Activated naive CD4-positive, alpha-beta T cell treated with anti-CD3 and anti-CD28 coated beads, Interleukin-2, amount 50 U/mL, for 24 hours (primary cell): ENCODE data around the gene DCC.

Source experiments
- H3K27ac Mint-ChIP-seq: one replicate; pipeline ENCODE4 v1.8.0; 2021; ENCODE audit warnings: mild to moderate bottlenecking, mixed read lengths
- H3K27me3 Mint-ChIP-seq: one replicate; pipeline ENCODE4 v1.8.0; 2021; ENCODE audit warnings: mixed read lengths
- H3K36me3 Mint-ChIP-seq: one replicate; pipeline ENCODE4 v1.8.0; 2021; ENCODE audit warnings: mixed read lengths
- H3K4me1 Mint-ChIP-seq: one replicate; pipeline ENCODE4 v1.8.0; 2021; ENCODE audit warnings: mixed read lengths
- H3K4me3 Mint-ChIP-seq: one replicate; pipeline ENCODE4 v1.8.0; 2021; ENCODE audit warnings: mild to moderate bottlenecking, mixed read lengths
- H3K9me3 Mint-ChIP-seq: one replicate; pipeline ENCODE4 v1.8.0; 2021; ENCODE audit warnings: mixed read lengths

The DCC gene

DNA sequence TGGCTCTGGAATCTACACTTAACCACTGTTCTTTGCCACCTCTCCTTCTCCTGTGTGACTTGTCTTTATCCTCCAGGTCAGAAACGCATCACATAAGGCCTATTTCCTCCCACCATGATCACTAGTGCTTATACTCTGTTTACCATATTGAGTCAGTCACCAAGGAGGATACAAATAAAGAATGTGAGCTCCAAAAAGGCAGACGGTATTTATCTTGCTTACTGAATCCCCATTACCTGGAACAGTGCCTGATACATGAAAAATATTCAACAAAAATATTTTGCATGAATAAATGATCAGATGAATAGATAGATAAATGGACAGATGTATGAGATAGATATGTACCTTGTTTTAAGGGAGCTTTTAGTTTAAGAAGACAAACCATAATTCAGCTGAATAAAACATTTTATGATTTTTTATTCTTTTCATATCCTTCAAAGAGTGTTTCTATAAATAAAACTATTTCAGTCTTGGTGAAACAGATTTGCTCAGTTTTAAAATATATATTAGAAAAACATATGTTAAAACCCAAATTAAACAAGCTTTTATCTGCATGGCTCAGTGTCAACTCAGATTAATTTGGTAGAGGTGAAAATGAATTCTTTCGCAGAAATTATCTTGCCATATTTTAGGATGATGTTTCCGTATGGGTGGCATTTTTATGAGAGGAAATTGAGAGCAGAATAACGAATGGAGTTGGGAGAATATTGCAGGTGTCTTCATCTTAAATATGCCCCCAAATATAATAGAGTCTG, 799.9 kb downstream of the DCC start:
- Mint-ChIP-seq H3K4me3 (no peak overlapping the region), H3K4me1 (no peaks in the 10 kb centered on the region), H3K36me3 (no peaks in the 10 kb centered on the region), H3K27ac (no peak overlapping the region), H3K9me3 (peaks cover 7% of the 10 kb centered on the region), H3K27me3 (no peaks in the 10 kb centered on the region)

DNA sequence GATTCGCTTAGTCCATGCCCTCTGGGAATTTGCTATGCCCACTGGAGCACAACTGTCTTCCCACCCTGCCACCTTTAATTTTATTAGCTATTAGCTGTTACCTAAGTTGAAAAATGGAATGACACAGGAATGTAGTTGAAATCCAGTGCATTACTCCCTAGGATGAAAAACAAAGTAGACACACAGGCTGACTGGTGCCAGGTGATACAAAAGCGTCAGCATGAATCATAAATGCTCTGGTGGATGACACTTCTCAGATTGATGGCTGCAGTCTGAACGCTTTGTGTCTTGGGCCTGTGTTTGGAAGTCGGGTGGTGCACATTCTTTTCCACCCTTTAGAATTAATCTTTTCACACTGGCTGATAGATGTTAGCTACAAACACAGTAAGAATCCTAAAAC, 802.0 kb downstream of the DCC start:
- peaks cover 4% of the 10 kb centered on the region for H3K9me3 Mint-ChIP-seq
- H3K4me1 Mint-ChIP-seq, result no peaks in the 10 kb centered on the region
- no peaks in the 10 kb centered on the region for H3K36me3 Mint-ChIP-seq
- H3K4me3 Mint-ChIP-seq, result no peak overlapping the region
- H3K27ac Mint-ChIP-seq, result no peak overlapping the region
- no peaks in the 10 kb centered on the region for H3K27me3 Mint-ChIP-seq

DNA sequence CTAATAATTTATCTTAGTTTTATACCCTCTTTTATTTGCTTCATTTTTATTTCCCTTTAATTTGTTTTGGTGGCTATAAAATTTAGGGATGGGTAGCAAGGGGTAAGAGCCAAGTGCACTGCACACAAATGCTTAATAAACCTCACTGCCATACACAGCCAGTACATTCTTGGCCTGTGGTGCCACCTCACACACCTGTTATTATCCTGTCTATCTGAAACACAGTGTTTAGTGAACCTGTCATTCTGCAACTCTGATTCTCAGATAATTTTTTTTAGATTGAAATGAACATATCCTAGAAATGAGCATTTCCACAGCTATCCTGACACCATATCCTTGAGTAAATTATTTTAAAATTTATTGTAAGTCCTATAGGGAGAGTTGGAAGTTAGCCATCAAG, 807.5 kb downstream of the DCC start:
- Mint-ChIP-seq H3K27ac (no peak overlapping the region), H3K27me3 (no peaks in the 10 kb centered on the region), H3K4me1 (no peaks in the 10 kb centered on the region), H3K36me3 (no peaks in the 10 kb centered on the region), H3K9me3 (peaks cover 5% of the 10 kb centered on the region), H3K4me3 (no peak overlapping the region)

DNA sequence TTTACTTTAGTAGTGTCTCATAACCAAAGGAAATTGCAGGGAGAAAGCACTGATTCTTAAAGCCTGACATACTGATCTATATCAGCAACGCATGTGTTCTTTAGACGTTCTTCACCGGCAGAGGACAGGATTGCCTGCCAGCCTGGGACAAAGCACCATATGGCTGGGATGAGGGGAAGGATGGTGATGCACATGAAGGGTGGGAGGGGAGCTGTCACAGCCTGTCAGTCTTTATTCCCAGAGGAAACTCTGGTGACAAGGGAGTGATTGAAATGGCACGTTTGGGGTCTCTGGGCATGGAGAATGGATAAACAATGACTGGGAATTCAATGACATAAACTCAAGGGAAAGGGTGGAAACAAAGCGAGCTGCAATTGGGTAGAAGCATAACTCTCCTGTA, 808.1 kb downstream of the DCC start:
- Mint-ChIP-seq H3K27me3 (no peaks in the 10 kb centered on the region), H3K4me3 (no peak overlapping the region), H3K9me3 (peaks cover 5% of the 10 kb centered on the region), H3K27ac (no peak overlapping the region), H3K4me1 (no peaks in the 10 kb centered on the region), H3K36me3 (no peaks in the 10 kb centered on the region)

DNA sequence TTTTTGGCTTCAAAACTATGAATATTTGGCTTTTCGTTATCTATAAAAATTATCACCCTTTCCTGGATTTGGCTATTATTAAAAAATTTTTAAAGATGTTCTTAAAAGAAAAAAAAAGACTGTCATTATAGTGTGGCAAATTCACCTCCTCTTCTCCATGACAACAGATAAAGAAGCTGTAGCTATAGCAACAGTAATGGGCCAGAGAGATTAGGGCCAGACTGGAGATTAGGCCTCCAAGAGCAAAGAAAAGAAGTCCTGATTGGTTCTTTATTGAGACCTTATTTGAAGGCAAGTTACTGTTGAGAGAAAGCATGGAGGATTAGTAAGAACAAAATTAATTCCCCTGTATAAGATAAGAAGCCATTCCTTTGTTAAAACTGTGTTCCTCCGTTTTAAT, 812.5 kb downstream of the DCC start:
- Mint-ChIP-seq H3K27ac (no peak overlapping the region), H3K4me3 (no peak overlapping the region), H3K27me3 (no peaks in the 10 kb centered on the region), H3K9me3 (peaks cover 5% of the 10 kb centered on the region), H3K4me1 (no peaks in the 10 kb centered on the region), H3K36me3 (no peaks in the 10 kb centered on the region)

DNA sequence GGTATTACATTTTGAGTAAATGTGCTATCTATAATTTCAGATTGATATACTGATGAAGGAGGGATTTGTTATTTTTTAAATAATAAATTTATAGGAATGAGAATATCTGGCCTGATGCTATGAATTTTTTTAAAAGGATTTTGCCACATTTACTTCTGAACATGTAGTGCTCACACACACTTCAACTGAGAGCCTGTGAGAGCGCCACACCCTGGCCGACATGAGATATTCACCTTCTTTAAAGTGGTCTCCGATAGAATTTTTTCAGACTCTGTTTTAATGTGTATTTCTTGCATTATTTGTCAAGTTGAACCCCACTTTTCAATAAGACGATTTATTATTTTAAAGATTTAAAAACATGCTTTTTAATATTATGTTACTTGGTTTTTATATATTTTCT, 813.3 kb downstream of the DCC start:
- H3K27me3 Mint-ChIP-seq, result no peaks in the 10 kb centered on the region
- H3K4me3 Mint-ChIP-seq, result no peak overlapping the region
- H3K36me3 Mint-ChIP-seq, result no peaks in the 10 kb centered on the region
- H3K27ac Mint-ChIP-seq, result no peak overlapping the region
- H3K4me1 Mint-ChIP-seq, result no peaks in the 10 kb centered on the region
- H3K9me3 Mint-ChIP-seq, result peaks cover 2% of the 10 kb centered on the region

DNA sequence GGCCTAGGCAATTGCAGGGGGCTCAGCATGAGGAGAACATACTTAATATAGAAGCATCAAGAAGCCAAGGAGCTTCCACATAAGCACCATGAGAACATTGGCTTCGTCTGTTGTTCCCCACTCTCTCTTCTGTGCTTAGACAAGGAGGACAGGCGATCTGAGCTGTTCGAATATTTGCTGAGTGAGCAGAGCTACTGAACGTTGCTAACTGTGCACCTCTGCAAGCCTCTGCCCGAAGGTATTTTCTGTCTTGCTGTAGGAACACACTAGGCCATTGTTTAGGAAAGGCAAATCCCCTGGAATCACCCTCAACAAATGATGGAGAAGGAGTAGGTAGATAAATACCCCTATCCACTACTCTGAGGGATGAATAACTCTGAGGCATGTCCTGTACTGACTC, 813.8 kb downstream of the DCC start:
- H3K9me3 Mint-ChIP-seq, result no peaks in the 10 kb centered on the region
- H3K36me3 Mint-ChIP-seq, result no peaks in the 10 kb centered on the region
- H3K27me3 Mint-ChIP-seq, result no peaks in the 10 kb centered on the region
- no peak overlapping the region for H3K27ac Mint-ChIP-seq
- no peaks in the 10 kb centered on the region for H3K4me1 Mint-ChIP-seq
- H3K4me3 Mint-ChIP-seq, result no peak overlapping the region

DNA sequence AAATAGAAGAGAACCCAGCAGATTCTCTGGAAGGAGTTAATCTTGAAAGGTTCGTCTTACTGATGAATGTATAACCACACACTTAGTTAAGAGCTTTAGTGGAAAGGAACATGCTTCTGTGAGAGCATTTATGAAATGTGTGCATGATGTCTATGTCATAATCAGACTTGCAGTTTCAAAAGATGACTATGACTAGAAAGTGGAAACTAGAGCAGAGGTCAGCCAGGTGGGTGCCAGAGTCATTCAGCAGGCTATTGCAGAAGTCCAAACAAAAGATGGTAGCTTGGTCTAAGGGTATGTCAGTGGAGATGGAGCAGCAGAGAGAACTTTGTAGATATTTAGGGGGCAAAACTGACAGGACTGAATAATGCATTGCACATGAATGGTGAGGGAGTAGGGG, 825.8 kb downstream of the DCC start:
- H3K27me3 Mint-ChIP-seq, result no peaks in the 10 kb centered on the region

DNA sequence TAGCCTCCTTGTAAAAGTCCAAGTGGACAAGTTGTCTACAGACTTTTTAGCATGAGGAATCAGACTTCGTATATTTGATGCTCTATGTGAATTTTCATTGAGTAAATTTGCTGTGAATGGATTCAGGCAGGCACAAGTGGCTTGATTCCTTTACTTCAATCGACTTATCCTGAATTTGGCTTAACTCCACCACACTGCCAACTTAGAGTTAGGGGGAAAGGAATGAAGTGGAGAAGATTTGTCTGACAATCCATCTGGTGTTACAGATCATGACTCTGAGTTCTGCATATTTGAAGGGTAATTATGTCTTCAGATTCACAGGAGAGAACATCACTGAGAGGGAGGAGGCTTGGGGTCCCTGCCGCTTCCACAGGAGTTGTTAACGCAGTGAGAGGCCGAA, 829.3 kb downstream of the DCC start:
- no peaks in the 10 kb centered on the region for H3K27me3 Mint-ChIP-seq
- no peaks in the 10 kb centered on the region for H3K4me1 Mint-ChIP-seq
- H3K36me3 Mint-ChIP-seq, result no peaks in the 10 kb centered on the region
- no peak overlapping the region for H3K4me3 Mint-ChIP-seq
- H3K9me3 Mint-ChIP-seq, result peaks cover 4% of the 10 kb centered on the region
- H3K27ac Mint-ChIP-seq, result no peak overlapping the region

More for the DNA sequence above, 825.8 kb downstream of the DCC start:
- H3K4me3 Mint-ChIP-seq, result no peak overlapping the region
- H3K27ac Mint-ChIP-seq, result no peak overlapping the region
- H3K9me3 Mint-ChIP-seq, result peaks cover 13% of the 10 kb centered on the region
- H3K36me3 Mint-ChIP-seq, result no peaks in the 10 kb centered on the region
- H3K4me1 Mint-ChIP-seq, result no peaks in the 10 kb centered on the region

DNA sequence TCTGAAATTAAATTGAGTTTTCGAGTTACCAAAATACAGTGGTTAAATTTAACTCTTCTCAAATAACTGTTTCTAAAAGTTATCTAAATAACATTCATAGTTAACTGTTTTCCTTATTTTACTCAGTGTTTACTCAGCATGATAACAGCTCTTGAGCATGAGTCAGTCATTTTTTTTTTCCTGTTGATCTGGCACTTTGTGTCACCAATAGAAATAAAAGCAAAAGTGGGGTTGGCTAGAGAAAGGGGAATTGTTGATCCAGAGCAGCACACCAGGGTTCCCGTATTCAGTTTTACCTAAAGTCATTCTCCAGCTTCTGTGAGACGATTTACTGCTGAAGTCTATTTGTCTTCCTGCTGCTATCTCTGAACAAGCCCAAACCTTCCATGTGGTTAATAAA, 851.6 kb downstream of the DCC start:
- no peaks in the 10 kb centered on the region for H3K36me3 Mint-ChIP-seq
- no peak overlapping the region for H3K4me3 Mint-ChIP-seq
- H3K27me3 Mint-ChIP-seq, result no peaks in the 10 kb centered on the region
- H3K9me3 Mint-ChIP-seq, result no peaks in the 10 kb centered on the region
- H3K27ac Mint-ChIP-seq, result no peak overlapping the region
- no peaks in the 10 kb centered on the region for H3K4me1 Mint-ChIP-seq

DNA sequence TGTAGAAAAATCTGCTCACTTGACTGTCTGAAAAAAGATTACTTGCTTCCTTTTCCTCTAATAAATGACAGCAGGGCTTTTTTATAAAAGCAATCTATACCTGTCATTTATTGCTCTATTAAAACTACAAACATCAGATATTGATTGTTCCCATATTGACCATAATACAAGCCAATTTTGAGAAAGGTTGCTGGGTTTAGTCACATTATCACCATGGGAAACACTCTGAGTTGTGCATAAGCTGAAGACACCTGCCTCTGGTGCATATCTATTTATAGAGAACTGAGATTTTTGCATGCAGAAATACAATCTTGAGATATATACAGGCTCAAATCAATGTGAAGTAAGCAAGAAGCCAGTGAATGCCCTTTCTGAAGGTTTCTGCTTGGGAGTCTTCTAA, 853.9 kb downstream of the DCC start:
- Mint-ChIP-seq H3K27me3 (no peaks in the 10 kb centered on the region), H3K4me1 (no peaks in the 10 kb centered on the region), H3K36me3 (no peaks in the 10 kb centered on the region), H3K9me3 (no peaks in the 10 kb centered on the region), H3K27ac (no peak overlapping the region), H3K4me3 (no peak overlapping the region)

DNA sequence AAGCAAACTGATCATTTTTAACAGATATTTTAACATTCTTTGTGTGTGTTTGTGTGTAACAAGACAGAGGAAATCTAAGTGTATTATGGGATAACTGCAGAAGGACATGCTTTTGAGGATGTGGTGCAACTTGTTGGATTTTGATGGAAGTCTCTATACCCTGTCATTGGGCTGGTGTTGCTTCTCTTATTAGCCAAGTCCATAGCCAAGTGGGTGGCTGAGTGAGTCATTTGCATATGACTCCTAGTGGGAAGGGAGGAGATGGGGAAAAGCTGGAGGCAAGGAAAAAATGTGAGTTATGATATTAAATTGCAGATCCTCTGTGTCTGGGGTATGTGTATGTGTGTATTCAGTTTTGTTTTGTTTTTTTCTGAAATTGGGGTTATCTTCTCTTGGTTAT, 879.9 kb downstream of the DCC start:
- Mint-ChIP-seq H3K9me3 (no peaks in the 10 kb centered on the region), H3K27ac (no peak overlapping the region), H3K27me3 (no peaks in the 10 kb centered on the region), H3K4me1 (no peaks in the 10 kb centered on the region), H3K4me3 (no peak overlapping the region), H3K36me3 (no peaks in the 10 kb centered on the region)

DNA sequence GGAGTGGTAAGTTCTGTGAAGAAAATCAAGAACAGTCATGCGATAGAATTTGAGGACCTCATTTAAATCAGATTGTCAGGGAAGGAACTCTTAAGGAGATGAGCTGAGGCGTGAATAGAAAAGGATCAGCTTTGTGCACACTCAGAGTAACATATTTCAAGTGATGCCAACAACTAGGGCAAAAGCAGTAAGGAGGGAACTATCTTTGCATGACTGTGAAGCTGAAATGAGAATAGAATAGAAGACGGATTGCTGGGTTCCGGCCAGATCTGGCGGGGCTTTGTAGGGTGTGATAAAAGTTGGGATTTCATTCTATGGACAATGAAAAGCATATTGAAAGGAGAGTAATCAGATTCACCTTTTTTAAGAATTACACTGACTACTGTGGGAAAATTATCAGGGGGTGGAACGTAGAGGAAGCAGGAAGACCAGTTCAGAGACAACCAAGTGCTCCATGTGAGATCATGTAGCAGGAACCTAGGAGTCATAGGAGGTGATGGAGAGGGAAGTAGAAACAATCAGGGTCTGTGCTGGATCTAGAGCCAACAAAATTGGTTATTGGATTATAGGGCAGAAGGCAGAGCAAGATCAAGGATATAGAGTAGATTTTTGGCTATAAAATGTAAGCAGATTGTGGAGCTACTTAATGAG, 884.3 kb downstream of the DCC start:
- Mint-ChIP-seq H3K36me3 (no peaks in the 10 kb centered on the region), H3K4me3 (no peak overlapping the region), H3K4me1 (no peaks in the 10 kb centered on the region), H3K27me3 (no peaks in the 10 kb centered on the region), H3K9me3 (no peaks in the 10 kb centered on the region), H3K27ac (no peak overlapping the region)

DNA sequence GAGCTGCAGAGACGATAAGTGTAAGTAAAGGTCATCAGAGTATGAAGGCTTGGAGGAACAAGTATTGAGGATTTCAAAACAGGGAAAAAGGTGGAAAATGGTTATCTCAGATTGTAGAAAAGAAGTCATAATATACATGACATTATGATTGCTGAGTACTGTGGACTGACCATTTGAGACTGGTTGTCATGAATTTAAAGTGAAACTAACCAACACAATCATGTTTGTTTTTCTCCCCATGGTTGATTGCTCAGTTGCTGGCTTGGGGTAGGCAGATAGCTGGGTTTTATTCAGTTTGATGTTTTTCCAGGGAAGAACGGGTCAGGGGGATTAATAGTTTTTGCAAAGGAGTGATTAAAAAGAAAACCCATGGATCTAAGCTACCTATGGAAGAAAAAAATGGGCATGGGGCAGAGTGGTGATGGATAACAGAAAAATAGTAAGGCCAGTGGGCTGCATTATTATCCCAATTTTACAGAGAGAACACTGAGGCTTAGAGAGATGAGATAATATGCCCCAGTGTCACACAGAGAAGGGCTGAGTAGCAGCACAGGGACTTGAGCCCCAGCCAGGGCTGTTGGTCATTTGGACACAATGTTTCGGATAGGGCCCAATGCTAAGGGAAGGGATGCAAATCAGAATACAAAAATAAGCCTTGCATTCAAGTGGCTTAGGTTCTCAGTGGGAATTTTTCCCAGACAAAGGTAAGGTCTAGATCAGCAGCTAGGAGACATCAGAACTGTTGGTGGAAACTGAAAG, 885.7 kb downstream of the DCC start:
- no peaks in the 10 kb centered on the region for H3K27me3 Mint-ChIP-seq
- H3K27ac Mint-ChIP-seq, result no peak overlapping the region
- no peaks in the 10 kb centered on the region for H3K36me3 Mint-ChIP-seq
- no peak overlapping the region for H3K4me3 Mint-ChIP-seq
- no peaks in the 10 kb centered on the region for H3K4me1 Mint-ChIP-seq
- H3K9me3 Mint-ChIP-seq, result no peaks in the 10 kb centered on the region

DNA sequence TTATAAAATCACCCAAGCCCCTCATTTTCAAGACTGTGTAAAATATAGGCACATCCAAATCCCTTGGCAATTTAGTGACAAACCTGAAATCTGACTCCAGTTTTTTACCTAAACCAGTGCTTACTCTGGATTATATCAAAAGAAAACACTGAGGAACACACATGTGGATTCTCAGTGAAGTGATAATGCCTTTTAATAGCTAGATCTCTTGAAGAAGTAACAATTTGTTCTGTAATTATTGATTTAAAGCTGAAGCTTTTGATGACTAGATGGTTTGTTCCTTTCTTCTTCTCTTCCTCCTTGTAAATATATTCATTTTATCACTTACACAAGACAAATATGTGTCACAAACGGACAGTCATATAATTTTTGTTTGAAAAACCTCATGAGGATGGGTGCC, 894.6 kb downstream of the DCC start:
- Mint-ChIP-seq H3K4me3 (no peak overlapping the region), H3K27me3 (no peaks in the 10 kb centered on the region), H3K27ac (no peak overlapping the region), H3K4me1 (no peaks in the 10 kb centered on the region), H3K36me3 (no peaks in the 10 kb centered on the region), H3K9me3 (peaks cover 5% of the 10 kb centered on the region)

DNA sequence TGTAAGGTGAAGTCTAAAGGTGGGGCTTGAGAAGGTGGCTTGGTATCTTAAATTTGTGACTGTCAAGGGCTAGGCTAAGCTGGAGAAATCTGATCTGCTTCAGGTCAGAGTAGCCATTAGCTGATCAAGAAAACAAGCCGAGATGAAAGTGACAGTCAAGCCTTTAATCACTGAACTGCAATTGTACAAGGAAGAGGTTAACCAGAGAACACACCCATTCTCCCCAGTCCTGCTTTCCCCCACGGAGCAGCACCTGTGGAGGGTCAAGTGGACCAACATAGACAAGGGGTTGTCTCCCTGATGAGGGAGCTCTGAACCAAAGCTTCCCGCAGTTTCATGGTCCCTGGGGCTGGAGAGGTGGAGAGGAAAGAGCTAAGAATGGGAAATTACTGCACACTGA, 901.2 kb downstream of the DCC start:
- Mint-ChIP-seq H3K36me3 (no peaks in the 10 kb centered on the region), H3K27me3 (no peaks in the 10 kb centered on the region), H3K27ac (no peak overlapping the region), H3K9me3 (no peaks in the 10 kb centered on the region), H3K4me3 (no peak overlapping the region), H3K4me1 (no peaks in the 10 kb centered on the region)
